Astrocyte (in vitro differentiated cells and primary cell): ENCODE measurements around the gene EPB41. TPM values are rescaled to one million over a fixed set of nuclear protein-coding genes. Genes with fewer than 3 reads are reported as not detected.

ENCODE experiments used
- DNase-seq: peaks from one replicate; pipeline ENCODE4 v3.0.0-alpha.2; 2010; ENCODE audit warnings: low read depth
- FAIRE-seq: peaks from 2 replicates; lab custom pipeline; 2011; peaks lifted over from hg19 to GRCh38; lab: Jason Lieb, UNC
- H2AFZ ChIP-seq: 2 replicates; pipeline ENCODE4 v1.6.0; 2012; ENCODE audit warnings: low read depth, low read length, inconsistent platforms
- H3K27ac ChIP-seq: 2 replicates; pipeline ENCODE4 v1.5.1; 2011; ENCODE audit warnings: low read depth, low read length, inconsistent platforms
- H3K27me3 ChIP-seq: 2 replicates; pipeline ENCODE4 v1.6.0; 2011; ENCODE audit warnings: low read length, inconsistent platforms; ENCODE audit not compliant: insufficient read depth
- H3K36me3 ChIP-seq: 2 replicates; pipeline ENCODE4 v1.5.1; 2011; ENCODE audit warnings: low read length, inconsistent platforms; ENCODE audit not compliant: insufficient read depth
- H3K4me1 ChIP-seq: 2 replicates; pipeline ENCODE4 v1.5.1; 2011; ENCODE audit warnings: low read length, inconsistent platforms; ENCODE audit not compliant: insufficient read depth
- H3K4me2 ChIP-seq: 2 replicates; pipeline ENCODE4 v1.6.0; 2012; ENCODE audit warnings: low read length, inconsistent platforms
- H3K4me3 ChIP-seq: 2 replicates; pipeline ENCODE4 v1.5.1; 2011; ENCODE audit warnings: low read depth, mild to moderate bottlenecking, low read length, inconsistent platforms; ENCODE audit not compliant: insufficient read depth
- H3K79me2 ChIP-seq: 2 replicates; pipeline ENCODE4 v1.6.0; 2012; ENCODE audit warnings: mild to moderate bottlenecking, low read length, inconsistent platforms; ENCODE audit not compliant: insufficient read depth
- H3K9ac ChIP-seq: 2 replicates; pipeline ENCODE4 v1.6.0; 2012; ENCODE audit warnings: mild to moderate bottlenecking, low read length, inconsistent platforms
- H3K9me3 ChIP-seq: 2 replicates; pipeline ENCODE4 v1.5.1; 2012; ENCODE audit warnings: low read depth, mild to moderate bottlenecking, low read length, inconsistent platforms; ENCODE audit not compliant: insufficient read depth
- H4K20me1 ChIP-seq: 2 replicates; pipeline ENCODE4 v1.6.0; 2012; ENCODE audit warnings: low read length, inconsistent platforms; ENCODE audit not compliant: insufficient read depth
- H3K27ac Mint-ChIP-seq: one replicate; pipeline ENCODE4 v1.8.0; 2021; ENCODE audit warnings: mild to moderate bottlenecking, mixed read lengths; ENCODE audit not compliant: unreplicated experiment
- H3K27me3 Mint-ChIP-seq: one replicate; pipeline ENCODE4 v1.8.0; 2021; ENCODE audit warnings: low read depth, mixed read lengths; ENCODE audit not compliant: unreplicated experiment
- H3K36me3 Mint-ChIP-seq: one replicate; pipeline ENCODE4 v1.8.0; 2021; ENCODE audit warnings: low read depth, mixed read lengths; ENCODE audit not compliant: unreplicated experiment
- H3K4me1 Mint-ChIP-seq: one replicate; pipeline ENCODE4 v1.8.0; 2021; ENCODE audit warnings: low read depth, mixed read lengths; ENCODE audit not compliant: unreplicated experiment
- H3K4me3 Mint-ChIP-seq: one replicate; pipeline ENCODE4 v1.8.0; 2021; ENCODE audit warnings: mild to moderate bottlenecking, moderate library complexity, mixed read lengths; ENCODE audit not compliant: unreplicated experiment
- H3K9me3 Mint-ChIP-seq: one replicate; pipeline ENCODE4 v1.8.0; 2021; ENCODE audit warnings: mild to moderate bottlenecking, mixed read lengths; ENCODE audit not compliant: unreplicated experiment
- EZH2 ChIP-seq: IDR thresholded peaks from 2 replicates; pipeline ENCODE4 v1.6.1; 2012; ENCODE audit warnings: mild to moderate bottlenecking, low read length, inconsistent platforms; ENCODE audit not compliant: insufficient read depth
- total RNA-seq: library from RNA; stranded (reverse); gene quantifications from 2 replicates; pipeline ENCODE4 v1.2.1, GENCODE V29; 2021
- TF ChIP-seq, protein P1 (sequence below): IDR thresholded peaks from 2 replicates; pipeline ENCODE4 v1.5.1; 2011; ENCODE audit warnings: low read depth, mild to moderate bottlenecking, inconsistent platforms, low read length, moderate library complexity; ENCODE audit not compliant: insufficient read depth

The EPB41 gene
- total RNA-seq, 1 donor from 2014 or later, result 13.9 TPM

DNA sequence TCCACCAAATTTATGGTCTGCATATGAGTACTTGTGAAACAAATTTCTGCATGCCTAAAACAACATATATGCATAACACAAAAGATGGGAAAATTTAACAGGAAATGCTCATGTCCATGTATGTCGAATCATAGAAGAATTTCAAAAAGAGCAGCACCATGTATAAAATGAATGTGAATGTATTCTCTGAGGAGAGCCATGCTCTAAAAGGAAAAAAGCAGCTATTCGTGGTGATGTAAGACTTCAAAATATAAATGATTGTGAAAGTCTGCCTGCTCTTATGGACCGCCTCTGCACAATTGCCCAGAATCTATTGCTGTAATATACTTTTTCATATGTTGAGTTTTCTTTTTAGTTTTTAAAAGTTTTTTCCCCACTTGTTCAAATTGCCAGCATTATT, 66.8 kb downstream of the EPB41 start:
- DNase-seq, result no peak
- no peak overlapping the region for H3K4me2 ChIP-seq
- Mint-ChIP-seq H3K27me3 (no peaks in the 10 kb centered on the region), H3K9me3 (no peaks in the 10 kb centered on the region), H3K27ac (no peak overlapping the region), H3K36me3 (no peaks in the 10 kb centered on the region), H3K4me1 (no peaks in the 10 kb centered on the region), H3K4me3 (no peak overlapping the region)
- no peaks in the 10 kb centered on the region for H3K79me2 ChIP-seq
- no peak for TF ChIP-seq EZH2
- TF ChIP-seq, protein P1, sequence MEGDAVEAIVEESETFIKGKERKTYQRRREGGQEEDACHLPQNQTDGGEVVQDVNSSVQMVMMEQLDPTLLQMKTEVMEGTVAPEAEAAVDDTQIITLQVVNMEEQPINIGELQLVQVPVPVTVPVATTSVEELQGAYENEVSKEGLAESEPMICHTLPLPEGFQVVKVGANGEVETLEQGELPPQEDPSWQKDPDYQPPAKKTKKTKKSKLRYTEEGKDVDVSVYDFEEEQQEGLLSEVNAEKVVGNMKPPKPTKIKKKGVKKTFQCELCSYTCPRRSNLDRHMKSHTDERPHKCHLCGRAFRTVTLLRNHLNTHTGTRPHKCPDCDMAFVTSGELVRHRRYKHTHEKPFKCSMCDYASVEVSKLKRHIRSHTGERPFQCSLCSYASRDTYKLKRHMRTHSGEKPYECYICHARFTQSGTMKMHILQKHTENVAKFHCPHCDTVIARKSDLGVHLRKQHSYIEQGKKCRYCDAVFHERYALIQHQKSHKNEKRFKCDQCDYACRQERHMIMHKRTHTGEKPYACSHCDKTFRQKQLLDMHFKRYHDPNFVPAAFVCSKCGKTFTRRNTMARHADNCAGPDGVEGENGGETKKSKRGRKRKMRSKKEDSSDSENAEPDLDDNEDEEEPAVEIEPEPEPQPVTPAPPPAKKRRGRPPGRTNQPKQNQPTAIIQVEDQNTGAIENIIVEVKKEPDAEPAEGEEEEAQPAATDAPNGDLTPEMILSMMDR, result no peak
- H2AFZ ChIP-seq, result no peak overlapping the region
- H4K20me1 ChIP-seq, result no peaks in the 10 kb centered on the region
- no peaks in the 10 kb centered on the region for H3K36me3 ChIP-seq
- no peaks in the 10 kb centered on the region for H3K4me1 ChIP-seq
- H3K9ac ChIP-seq, result no peak overlapping the region
- no peaks in the 10 kb centered on the region for H3K27me3 ChIP-seq
- H3K4me3 ChIP-seq, result no peak overlapping the region
- FAIRE-seq, result no peak
- no peak overlapping the region for H3K27ac ChIP-seq
- no peaks in the 10 kb centered on the region for H3K9me3 ChIP-seq

- no peak overlapping the region for H3K27ac ChIP-seq
- Mint-ChIP-seq H3K27me3 (no peaks in the 10 kb centered on the region), H3K4me1 (no peaks in the 10 kb centered on the region), H3K9me3 (no peaks in the 10 kb centered on the region), H3K4me3 (no peak overlapping the region), H3K27ac (no peak overlapping the region), H3K36me3 (no peaks in the 10 kb centered on the region)
- no peaks in the 10 kb centered on the region for H3K79me2 ChIP-seq
- H4K20me1 ChIP-seq, result no peaks in the 10 kb centered on the region
- no peak overlapping the region for H3K4me3 ChIP-seq
- H3K36me3 ChIP-seq, result no peaks in the 10 kb centered on the region
- no peaks in the 10 kb centered on the region for H3K27me3 ChIP-seq
- no peak overlapping the region for H3K4me2 ChIP-seq
- H3K4me1 ChIP-seq, result no peaks in the 10 kb centered on the region
- no peaks in the 10 kb centered on the region for H3K9me3 ChIP-seq
- no peak for FAIRE-seq
- no peak overlapping the region for H3K9ac ChIP-seq
- no peak overlapping the region for H2AFZ ChIP-seq
- DNase-seq, result no peak
- no peak for TF ChIP-seq EZH2
- TF ChIP-seq, protein P1, result no peak
Observed at GRCh38 chr1:28982198-28982597, 67.8 kb downstream of the EPB41 start.

DNA sequence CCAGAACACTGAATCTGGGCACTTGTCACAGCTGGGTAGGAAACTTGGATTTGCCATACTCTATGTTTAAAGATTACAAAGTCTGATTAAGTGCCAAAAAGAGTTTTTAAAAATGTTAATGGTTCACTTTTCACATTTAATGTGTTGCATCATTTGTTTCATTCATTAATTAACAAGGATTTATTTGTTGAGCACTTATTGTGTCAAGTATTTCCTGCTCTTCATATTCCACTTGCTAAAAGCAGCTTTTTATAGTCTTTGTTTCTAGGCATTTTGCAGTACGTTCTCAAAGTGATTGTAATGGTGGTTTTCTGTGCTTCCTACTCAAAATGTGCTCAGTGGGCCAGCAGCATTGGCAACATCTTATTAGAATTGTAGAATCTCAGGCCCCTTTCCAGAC, 68.7 kb downstream of the EPB41 start:
- H3K36me3 ChIP-seq, result no peaks in the 10 kb centered on the region
- H3K27me3 ChIP-seq, result no peaks in the 10 kb centered on the region
- no peaks in the 10 kb centered on the region for H3K9me3 Mint-ChIP-seq
- FAIRE-seq (no peak), DNase-seq (no peak)
- no peaks in the 10 kb centered on the region for H3K9me3 ChIP-seq
- H2AFZ ChIP-seq, result no peak overlapping the region
- no peak overlapping the region for H3K4me3 ChIP-seq
- peaks cover 4% of the 10 kb centered on the region for H3K36me3 Mint-ChIP-seq
- TF ChIP-seq, protein P1, result no peak
- TF ChIP-seq EZH2, result no peak
- no peak overlapping the region for H3K27ac ChIP-seq
- H3K4me1 ChIP-seq, result no peaks in the 10 kb centered on the region
- H4K20me1 ChIP-seq, result no peaks in the 10 kb centered on the region
- no peaks in the 10 kb centered on the region for H3K79me2 ChIP-seq
- no peak overlapping the region for H3K4me3 Mint-ChIP-seq
- H3K9ac ChIP-seq, result no peak overlapping the region
- H3K4me2 ChIP-seq, result no peak overlapping the region
- no peaks in the 10 kb centered on the region for H3K27me3 Mint-ChIP-seq
- H3K4me1 Mint-ChIP-seq, result no peaks in the 10 kb centered on the region
- no peak overlapping the region for H3K27ac Mint-ChIP-seq
